Head of caudate nucleus (tissue), 42 donors: Measurements from ENCODE around the gene HS3ST3B1.

ENCODE experiments used
- DNase-seq, 42 donors: peaks; one replicate each; pipeline versions ENCODE4 v3.0.0 to v3.0.0-alpha.2; 2020 to 2021; ENCODE audit warnings: mixed read lengths in 7 of 42
- intact Hi-C: fragments of 100-400 bp; cut with DNase I; formaldehyde crosslinking; loops from one replicate; pipeline ENCODE4 v1.15.0; 2022

Gene HS3ST3B1

DNA sequence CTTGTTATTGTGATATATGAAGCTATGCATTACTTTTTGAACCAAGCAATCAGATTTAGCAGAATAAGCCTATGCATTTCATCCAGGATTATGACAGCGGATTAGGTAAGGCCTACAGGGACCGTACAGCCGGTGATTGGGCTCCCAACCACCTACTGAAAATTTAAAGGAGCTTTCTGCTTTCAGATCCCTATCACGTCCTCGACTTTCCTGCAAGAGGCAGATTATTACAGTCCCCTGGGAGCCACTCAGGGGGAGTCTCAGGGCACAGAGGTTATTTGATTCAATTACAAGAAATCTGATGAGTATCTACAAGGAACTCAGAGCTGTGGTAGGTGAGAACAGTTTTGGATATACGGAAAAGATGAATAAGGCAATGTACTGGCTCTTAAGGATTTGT is 80.7 kb downstream of the HS3ST3B1 start:
- intact Hi-C loops = no loop called here
- no peak for DNase-seq

DNA sequence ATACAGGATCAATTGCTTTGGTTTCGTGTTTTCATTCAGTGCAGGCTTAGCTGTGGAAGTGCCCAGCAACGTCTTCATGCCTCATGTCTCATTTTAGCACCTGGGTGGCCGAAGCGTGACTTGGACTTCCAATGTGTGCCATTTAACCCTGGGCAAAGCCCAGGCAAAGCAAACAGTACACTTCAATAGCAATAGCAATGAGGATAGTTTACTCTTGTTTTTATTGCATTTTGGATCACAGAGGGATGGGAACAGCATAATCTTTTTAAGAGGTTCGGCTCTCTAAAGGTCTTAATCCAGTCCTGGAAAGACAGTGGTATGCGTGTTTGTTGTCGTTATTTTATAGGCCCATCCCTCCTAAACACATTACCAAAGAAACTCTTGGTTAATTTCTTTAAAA is 86.2 kb downstream of the HS3ST3B1 start:
- DNase-seq = no peak
- intact Hi-C loops = no loop called here

DNA sequence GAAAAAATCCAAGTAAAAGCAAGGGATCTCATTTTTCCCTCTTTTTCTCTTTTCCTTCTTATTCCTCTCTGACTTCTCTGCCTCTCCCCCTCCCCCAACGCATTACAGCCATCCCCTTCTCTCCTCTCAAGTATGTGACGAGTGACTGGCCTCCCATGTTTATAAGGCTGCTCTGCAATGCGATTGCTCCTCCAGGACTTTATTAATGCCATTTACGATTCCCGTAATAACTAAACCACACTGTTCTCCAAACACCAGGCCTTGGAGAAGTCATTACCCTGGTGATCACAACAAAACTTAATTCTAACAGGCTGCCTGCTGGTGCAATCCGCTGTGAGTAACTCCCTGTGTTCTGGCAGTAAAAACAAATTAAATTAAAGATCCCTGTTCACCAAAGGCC is 88.8 kb downstream of the HS3ST3B1 start:
- intact Hi-C loops = no loop called here
- no peak for DNase-seq

DNA sequence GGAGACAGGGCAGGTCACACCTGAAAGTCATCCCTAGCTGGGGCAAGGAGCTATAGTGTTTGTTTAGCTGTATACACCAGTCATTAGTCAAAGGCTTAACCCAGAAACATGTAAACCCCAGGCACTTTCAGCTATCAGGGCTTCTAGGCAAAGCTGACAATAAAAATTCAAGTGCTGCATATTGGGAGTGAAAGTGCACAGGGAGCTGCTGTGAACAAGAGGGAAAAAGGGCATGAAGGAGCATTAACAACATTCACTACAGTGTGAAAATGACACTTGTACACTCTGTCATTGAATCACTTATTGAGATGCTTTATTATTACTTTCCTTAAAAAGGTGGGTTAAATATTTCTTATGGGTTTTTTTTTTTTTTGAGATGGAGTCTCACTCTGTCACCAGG is 92.8 kb downstream of the HS3ST3B1 start:
- intact Hi-C loops = no loop called here
- no peak for DNase-seq

DNA sequence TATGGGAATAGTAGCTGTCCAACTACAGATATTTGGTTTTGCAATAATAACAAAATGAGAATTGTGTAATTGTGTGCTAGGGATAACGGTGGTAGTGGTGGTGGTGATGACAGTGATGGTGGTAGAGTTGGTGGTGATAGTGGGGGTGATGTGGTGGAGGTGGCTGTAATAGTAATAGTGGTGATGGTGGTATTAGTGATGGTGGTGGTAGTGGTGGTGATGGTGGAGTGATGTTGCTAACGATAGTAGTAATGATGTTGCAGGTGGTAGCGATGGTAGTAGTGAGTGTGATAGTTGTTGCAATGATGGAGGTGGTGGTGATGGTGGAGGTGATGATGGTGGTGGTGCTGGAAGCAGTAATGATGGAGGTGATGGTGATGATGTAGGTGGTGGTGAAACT is 94.4 kb downstream of the HS3ST3B1 start:
- no peak for DNase-seq
- intact Hi-C loops = no loop called here

DNA sequence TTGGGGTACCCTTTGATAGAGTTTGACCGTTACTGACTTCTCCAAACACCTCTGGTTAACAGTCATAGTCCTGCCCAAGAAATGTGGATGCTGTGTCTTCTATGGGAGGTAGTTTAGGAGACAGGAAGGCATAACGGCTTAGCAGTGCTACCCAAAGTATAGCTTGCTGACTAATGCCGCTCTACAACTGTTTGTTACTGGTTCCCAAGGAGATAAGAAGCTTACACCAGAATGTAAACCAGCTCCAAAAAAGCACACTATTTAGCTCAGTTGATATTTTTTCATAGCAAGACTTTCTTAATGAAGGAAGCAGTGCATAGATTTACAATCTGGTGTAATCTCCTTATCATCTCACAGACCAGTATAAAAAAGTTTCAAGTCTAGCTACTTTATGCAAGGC is 95.7 kb downstream of the HS3ST3B1 start:
- intact Hi-C loops = no loop called here
- no peak for DNase-seq

DNA sequence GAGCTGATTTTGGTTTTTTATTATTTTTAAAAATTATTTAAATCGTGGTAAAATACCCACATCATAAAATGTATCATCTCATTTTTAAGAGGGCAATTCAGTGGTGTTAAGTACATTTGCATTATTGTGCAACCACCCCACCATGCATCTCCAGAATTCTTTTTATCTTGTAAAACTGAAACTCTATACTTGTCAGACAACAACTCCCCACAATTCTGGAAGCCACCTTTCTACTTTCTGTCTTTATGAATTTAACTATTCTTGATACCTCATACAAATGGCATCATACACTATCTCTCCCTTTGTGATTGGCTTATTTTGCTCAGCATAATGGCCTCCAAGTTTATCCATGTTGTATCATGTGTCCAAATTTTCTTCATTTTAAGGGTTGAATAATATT is 97.9 kb downstream of the HS3ST3B1 start:
- intact Hi-C loops = no loop called here
- no peak for DNase-seq
